Activated CD8-positive, alpha-beta memory T cell treated with anti-CD3 and anti-CD28 coated beads for 36 hours (primary cell): ENCODE results near the gene HAUS5. TPM values are rescaled to one million over a fixed set of nuclear protein-coding genes. Genes with fewer than 3 reads are reported as not detected.
"Not testable (repeated sequence)": the region's sequence is repeated elsewhere in the genome, so short reads cannot be mapped to it uniquely, and the experiment has no call there.

ENCODE experiments used
- CTCF ChIA-PET: fragments of 350-600 bp; sonication (Branson Sonifier 250); formaldehyde crosslinking; loops from one replicate; lab custom pipeline; 2021; ENCODE audit warnings: antibody characterized with exemption; lab: Charles Lee
- POLR2A ChIA-PET: fragments of 350-600 bp; sonication (Branson Sonifier 250); formaldehyde crosslinking; loops from one replicate; lab custom pipeline; 2021; ENCODE audit warnings: antibody characterized with exemption; lab: Charles Lee
- total RNA-seq, 2 experiments: library from RNA; stranded (reverse); gene quantifications; one replicate each; pipeline ENCODE4 v1.2.3, GENCODE V29; 2021

Gene HAUS5
- total RNA-seq, 2 experiments from 2014 or later: 38.8 to 40.9 TPM

GRCh38 chr19:35633727-35634440 is 21.3 kb downstream of the HAUS5 start:
- CTCF ChIA-PET: no interaction called here
- POLR2A ChIA-PET: no interaction called here

- POLR2A ChIA-PET: no interaction called here
- CTCF ChIA-PET: no interaction called here
Observed at GRCh38 chr19:35636651-35637050, 24.1 kb downstream of the HAUS5 start.

GRCh38 chr19:35637165-35637564 is 24.6 kb downstream of the HAUS5 start:
- CTCF ChIA-PET: no interaction called here

DNA sequence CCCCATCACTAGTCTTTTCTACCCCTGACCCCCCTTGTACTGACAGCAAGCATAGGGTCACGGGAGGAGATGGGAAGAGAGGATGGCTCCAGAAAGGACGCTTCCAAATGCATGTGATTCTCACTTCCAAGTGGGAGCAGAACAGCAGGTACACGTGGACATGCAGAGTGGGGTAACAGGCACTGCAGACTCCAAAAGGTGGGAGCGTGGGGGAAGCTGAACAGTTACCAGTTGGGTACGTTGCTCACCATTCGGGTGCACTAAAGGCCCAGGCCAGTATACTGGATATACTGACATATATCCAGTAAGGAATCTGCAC is 26.7 kb downstream of the HAUS5 start:
- CTCF ChIA-PET: no interaction called here
- POLR2A ChIA-PET: no interaction called here

More at GRCh38 chr19:35637165-35637564, 24.6 kb downstream of the HAUS5 start:
- POLR2A ChIA-PET: interaction anchor here (0.9 kb wide), 1 partner anchor 15 kb away, joined by 3 read pairs; no protein-coding TSS in a partner anchor

- POLR2A ChIA-PET: no interaction called here
- CTCF ChIA-PET: interaction anchor here (1.8 kb wide), 1 partner anchor 91 kb away, joined by 5 read pairs; no protein-coding TSS in a partner anchor
Observed at GRCh38 chr19:35639863-35640262, 27.3 kb downstream of the HAUS5 start.

GRCh38 chr19:35641515-35642151 is 29.1 kb downstream of the HAUS5 start, which contains the start of gene ETV2:
Gene ETV2 (plus strand): TSS chr19:35641745. CDS start chr19:35642461, 716 bp downstream.
- POLR2A ChIA-PET: no interaction called here
- CTCF ChIA-PET: interaction anchor here (0.6 to 1.8 kb wide), 2 partner anchors 18 to 93 kb away, joined by 4 to 5 read pairs; no protein-coding TSS in a partner anchor

- CTCF ChIA-PET: interaction anchor here (0.6 kb wide), 1 partner anchor 17 kb away, joined by 4 read pairs; no protein-coding TSS in a partner anchor
- POLR2A ChIA-PET: interaction anchor here (0.7 to 0.8 kb wide), 2 partner anchors 13 to 26 kb away, joined by 4 to 6 read pairs; no protein-coding TSS in a partner anchor
Observed at GRCh38 chr19:35642312-35642711, 29.8 kb downstream of the HAUS5 start.

- CTCF ChIA-PET: no interaction called here
- POLR2A ChIA-PET: interaction anchor here (0.7 to 0.8 kb wide), 2 partner anchors 13 to 26 kb away, joined by 4 to 6 read pairs; no protein-coding TSS in a partner anchor
Observed at GRCh38 chr19:35642798-35643254, 30.3 kb downstream of the HAUS5 start.

GRCh38 chr19:35643255-35644205 is 31.0 kb downstream of the HAUS5 start:
- POLR2A ChIA-PET: interaction anchor here (0.8 kb wide), 1 partner anchor 14 kb away, joined by 6 read pairs; no protein-coding TSS in a partner anchor
- CTCF ChIA-PET: interaction anchor here (0.7 to 1.2 kb wide), 2 partner anchors 64 to 133 kb away, joined by 3 to 7 read pairs; no protein-coding TSS in a partner anchor

- ChIA-PET CTCF (interaction anchor here (0.7 to 1.2 kb wide), 2 partner anchors 63 to 134 kb away, joined by 3 to 7 read pairs; no protein-coding TSS in a partner anchor), POLR2A (no interaction called here)
Observed at GRCh38 chr19:35644206-35644986, 31.9 kb downstream of the HAUS5 start.

DNA sequence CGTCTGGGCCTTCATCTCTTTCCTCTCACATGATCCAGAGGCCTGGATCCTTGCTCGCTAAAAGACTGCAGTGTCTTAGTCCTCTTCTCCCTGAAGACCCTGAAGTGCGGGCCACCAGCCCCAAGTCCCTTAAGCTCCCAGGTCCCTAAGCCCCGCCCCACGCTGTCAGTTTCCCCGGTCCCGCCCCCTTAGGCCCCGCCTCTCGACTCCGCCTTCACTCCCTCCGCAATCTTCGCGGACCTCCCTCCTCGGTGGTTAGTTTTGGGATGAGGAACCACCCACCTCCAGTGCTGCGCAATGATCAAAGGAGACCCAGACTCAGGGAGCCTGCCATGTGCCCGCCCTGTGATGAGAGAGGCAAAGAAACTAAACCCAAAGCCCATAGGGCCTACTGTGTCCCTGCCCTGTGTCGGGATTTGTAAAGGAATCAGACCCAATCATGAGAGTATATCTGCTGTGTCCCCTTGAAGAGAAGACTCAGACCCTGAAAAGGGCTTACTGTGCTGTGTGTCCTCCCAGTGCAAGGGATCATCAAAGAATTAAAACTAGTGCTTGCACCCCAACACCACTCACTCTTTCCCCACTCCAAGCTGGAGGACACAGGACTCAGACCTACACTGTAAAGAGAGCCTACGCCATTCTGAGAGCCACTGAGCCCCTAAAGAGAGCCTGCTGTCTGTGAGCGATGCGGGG is 32.6 kb downstream of the HAUS5 start:
- CTCF ChIA-PET: no interaction called here

GRCh38 chr19:35645680-35646511 is 33.4 kb downstream of the HAUS5 start:
- ChIA-PET POLR2A (no interaction called here), CTCF (no interaction called here)

More for the DNA sequence above, 32.6 kb downstream of the HAUS5 start:
- POLR2A ChIA-PET: interaction anchor here (0.5 kb wide), 1 partner anchor 10 kb away, joined by 4 read pairs; no protein-coding TSS in a partner anchor

- POLR2A ChIA-PET: interaction anchor here (0.6 to 1.7 kb wide), 9 partner anchors 9 to 380 kb away, joined by 3 to 7 read pairs (median 3); partner anchors contain the start of genes HAUS5 and KMT2B
- CTCF ChIA-PET: interaction anchor here (0.7 kb wide), 1 partner anchor 300 kb away, joined by 3 read pairs; the partner anchor contains the start of gene FFAR1
Observed at GRCh38 chr19:35648017-35648961, 35.8 kb downstream of the HAUS5 start, which contains the start of gene COX6B1. Gene COX6B1 (plus strand): TSS chr19:35648323. CDS start chr19:35651244, 2,921 bp downstream.

DNA sequence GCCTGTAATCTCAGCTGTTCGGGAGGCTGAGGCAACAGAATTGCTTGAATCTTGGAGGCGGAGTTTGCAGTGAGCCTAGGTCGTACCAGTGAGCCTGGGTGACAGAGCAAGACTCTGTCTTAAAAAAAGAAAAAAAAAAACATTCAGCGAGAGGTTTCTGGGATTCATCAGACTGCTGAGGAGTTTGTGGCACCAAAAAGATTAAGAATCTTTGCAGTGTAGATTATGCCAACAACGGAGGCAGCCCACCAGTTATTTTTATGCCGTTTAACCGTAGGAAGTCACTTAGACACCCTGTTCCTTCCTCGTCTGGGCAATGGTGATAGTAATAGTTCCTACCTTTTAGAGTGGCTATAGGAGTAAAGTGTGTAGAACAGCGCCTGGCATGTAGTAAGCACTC is 38.0 kb downstream of the HAUS5 start:
- CTCF ChIA-PET: no interaction called here

DNA sequence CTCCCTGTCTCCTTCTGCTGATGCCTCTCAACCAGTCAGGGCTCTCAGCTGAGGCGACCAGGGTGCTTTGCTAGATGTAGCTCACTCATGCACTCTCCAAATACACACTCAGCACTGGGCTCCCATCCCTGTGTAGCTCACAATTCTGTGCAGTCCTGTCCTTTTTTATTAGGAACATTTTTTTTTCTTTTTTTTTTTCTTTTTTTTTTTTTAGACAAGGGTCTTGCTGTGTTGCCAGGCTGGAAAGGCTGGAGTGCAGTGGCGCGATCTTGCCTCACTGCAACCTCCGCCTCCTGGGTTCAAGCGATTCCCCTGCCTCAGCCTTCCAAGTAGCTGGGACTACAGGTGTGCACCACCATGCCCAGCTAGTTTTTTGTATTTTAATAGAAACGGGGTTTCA is 42.3 kb downstream of the HAUS5 start:
- CTCF ChIA-PET, POLR2A ChIA-PET: not testable (repeated sequence)

More for the DNA sequence above, 38.0 kb downstream of the HAUS5 start:
- POLR2A ChIA-PET: no interaction called here
